ENCODE data around the gene TRAF3IP3.
"Not testable (repeated sequence)": the region's sequence is repeated elsewhere in the genome, so short reads cannot be mapped to it uniquely, and the experiment has no call there.

Gene TRAF3IP3

GRCh38 chr1:209767706-209768105 lies 11.9 kb downstream of the TRAF3IP3 start:
- DNase-seq: no peak

GRCh38 chr1:209768354-209768774 lies 12.5 kb downstream of the TRAF3IP3 start:
- no peak for DNase-seq

GRCh38 chr1:209769171-209769904 lies 13.5 kb downstream of the TRAF3IP3 start:
- peak in 7 of 56 donors; percentile 2 to 36 (median 9) for DNase-seq

GRCh38 chr1:209769971-209770370 lies 14.1 kb downstream of the TRAF3IP3 start:
- DNase-seq: no peak

- no peak for DNase-seq
These were observed 15.0 kb downstream of the TRAF3IP3 start for GRCh38 chr1:209770636-209771415.

GRCh38 chr1:209772126-209772525 lies 16.3 kb downstream of the TRAF3IP3 start:
- DNase-seq: no peak

- DNase-seq: no peak
These were observed 18.7 kb downstream of the TRAF3IP3 start for GRCh38 chr1:209774592-209774991.

- DNase-seq: no peak
These were observed 19.8 kb downstream of the TRAF3IP3 start for GRCh38 chr1:209775678-209776077.

- no peak for DNase-seq
These were observed 21.7 kb downstream of the TRAF3IP3 start for GRCh38 chr1:209777587-209777986.

- DNase-seq: no peak
These were observed 22.2 kb downstream of the TRAF3IP3 start for GRCh38 chr1:209778102-209778501.

- no peak for DNase-seq
These were observed 24.4 kb downstream of the TRAF3IP3 start for GRCh38 chr1:209780268-209780667.

GRCh38 chr1:209783386-209783785 lies 27.5 kb downstream of the TRAF3IP3 start:
- DNase-seq: no peak

GRCh38 chr1:209784265-209785169 lies 28.7 kb downstream of the TRAF3IP3 start, which contains the start of gene C1orf74:
TSS of gene C1orf74 (minus strand) at chr1:209784559. CDS start at chr1:209783634, 925 bp downstream.
- DNase-seq: peak; percentile 75 to 99 (median 96)

- DNase-seq: no peak
These were observed 29.7 kb downstream of the TRAF3IP3 start for GRCh38 chr1:209785592-209785991.

- no peak for DNase-seq
These were observed 30.3 kb downstream of the TRAF3IP3 start for GRCh38 chr1:209786146-209786545.

- peak in 4 of 56 donors; percentile 11 to 34 (median 21) for DNase-seq
These were observed 31.7 kb downstream of the TRAF3IP3 start for GRCh38 chr1:209787551-209787950.

GRCh38 chr1:209789245-209789644 lies 33.4 kb downstream of the TRAF3IP3 start:
- DNase-seq: no peak

GRCh38 chr1:209790286-209791193 lies 34.7 kb downstream of the TRAF3IP3 start:
- no peak for DNase-seq

- no peak for DNase-seq
These were observed 36.1 kb downstream of the TRAF3IP3 start for GRCh38 chr1:209791920-209792319.

- not testable (repeated sequence) for DNase-seq
These were observed 37.9 kb downstream of the TRAF3IP3 start for GRCh38 chr1:209793711-209794110.
